Stimulated activated memory B cell treated with anti-CD40 and anti-IgM and Interleukin-4, amounts not matched to agents 10 μg/mL and 1 μg/mL and 100 μg/mL, for 72 hours (primary cell): ENCODE results near the gene NSMCE4A.
"Not testable (repeated sequence)": the region's sequence is repeated elsewhere in the genome, so short reads cannot be mapped to it uniquely, and the experiment has no call there.

Experiments
- ATAC-seq: fragments of 150-1000 bp; cut with Tn5 transposase; 2 replicates; pipeline ENCODE4 v1.10.0; 2021
- H3K27ac Mint-ChIP-seq: one replicate; pipeline ENCODE4 v1.8.0; 2022; ENCODE audit warnings: mild to moderate bottlenecking, mixed read lengths
- H3K27me3 Mint-ChIP-seq: one replicate; pipeline ENCODE4 v1.8.0; 2022; ENCODE audit warnings: mixed read lengths
- H3K36me3 Mint-ChIP-seq: one replicate; pipeline ENCODE4 v1.8.0; 2022; ENCODE audit warnings: mixed read lengths
- H3K4me1 Mint-ChIP-seq: one replicate; pipeline ENCODE4 v1.8.0; 2022; ENCODE audit warnings: mixed read lengths
- H3K4me3 Mint-ChIP-seq: one replicate; pipeline ENCODE4 v1.8.0; 2022; ENCODE audit warnings: mild to moderate bottlenecking, moderate library complexity, mixed read lengths
- H3K9me3 Mint-ChIP-seq: one replicate; pipeline ENCODE4 v1.8.0; 2022; ENCODE audit warnings: mixed read lengths

Gene NSMCE4A, protein sequence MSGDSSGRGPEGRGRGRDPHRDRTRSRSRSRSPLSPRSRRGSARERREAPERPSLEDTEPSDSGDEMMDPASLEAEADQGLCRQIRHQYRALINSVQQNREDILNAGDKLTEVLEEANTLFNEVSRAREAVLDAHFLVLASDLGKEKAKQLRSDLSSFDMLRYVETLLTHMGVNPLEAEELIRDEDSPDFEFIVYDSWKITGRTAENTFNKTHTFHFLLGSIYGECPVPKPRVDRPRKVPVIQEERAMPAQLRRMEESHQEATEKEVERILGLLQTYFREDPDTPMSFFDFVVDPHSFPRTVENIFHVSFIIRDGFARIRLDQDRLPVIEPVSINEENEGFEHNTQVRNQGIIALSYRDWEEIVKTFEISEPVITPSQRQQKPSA

DNA sequence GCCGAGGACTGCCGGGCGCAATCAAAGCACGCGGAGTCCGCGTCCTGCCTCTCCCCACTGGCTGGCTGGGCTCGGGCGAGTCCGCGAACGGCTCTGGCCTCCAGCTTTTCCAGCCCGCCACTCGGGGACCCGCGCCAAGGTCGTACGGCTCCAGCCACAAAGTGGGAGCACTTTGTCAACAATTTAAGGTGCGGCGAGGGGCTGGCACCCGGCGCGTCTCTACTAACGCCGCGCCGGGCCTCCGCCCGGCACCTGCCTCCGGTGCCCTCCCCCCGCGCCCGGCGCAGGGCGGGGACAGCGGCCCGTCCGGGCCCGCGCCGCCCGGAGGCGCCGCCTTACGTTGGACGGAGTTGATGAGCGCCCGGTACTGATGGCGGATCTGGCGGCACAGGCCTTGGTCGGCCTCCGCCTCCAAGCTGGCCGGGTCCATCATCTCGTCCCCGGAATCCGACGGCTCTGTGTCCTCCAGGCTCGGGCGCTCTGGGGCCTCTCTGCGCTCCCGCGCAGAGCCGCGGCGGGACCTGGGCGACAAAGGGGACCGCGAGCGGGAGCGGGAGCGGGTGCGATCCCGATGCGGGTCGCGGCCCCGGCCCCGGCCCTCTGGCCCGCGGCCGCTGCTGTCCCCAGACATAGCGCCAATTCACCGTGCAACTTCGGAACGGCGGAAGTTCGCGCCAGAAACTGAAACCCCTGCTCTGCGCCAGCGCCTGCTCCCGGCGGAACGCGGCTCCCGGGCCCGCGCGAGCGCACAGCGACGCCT lies at the start of gene NSMCE4A:
TSS of gene NSMCE4A (minus strand) at position 683 of the 760 bp plus-strand sequence. CDS start at position 631, 52 bp downstream.
- Mint-ChIP-seq H3K36me3 (peaks cover 17% of the 10 kb centered on the region), H3K27me3 (no peaks in the 10 kb centered on the region), H3K27ac (peak within 1 kb of the TSS; percentile 46), H3K9me3 (no peaks in the 10 kb centered on the region), H3K4me3 (peak within 1 kb of the TSS; percentile 81), H3K4me1 (peaks cover 29% of the 10 kb centered on the region)
- peak; percentile 94 for ATAC-seq

DNA sequence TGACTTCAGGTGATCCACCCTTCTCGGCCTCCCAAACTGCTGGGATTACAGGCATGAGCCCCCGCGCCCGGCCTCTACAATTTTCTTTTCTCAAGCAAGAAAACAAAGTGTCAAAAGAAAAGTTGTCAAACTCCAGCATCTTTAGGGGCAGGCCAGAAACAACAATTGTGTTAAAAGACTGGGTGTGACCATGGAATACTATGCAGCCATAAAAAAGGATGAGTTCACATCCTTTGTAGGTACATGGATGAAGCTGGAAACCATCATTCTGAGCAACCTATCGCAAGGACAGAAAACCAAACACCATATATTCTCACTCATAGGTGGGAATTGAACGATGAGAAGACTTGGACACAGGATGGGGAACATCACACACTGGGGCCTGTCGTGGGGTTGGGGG lies 48.2 kb upstream of the NSMCE4A start:
- not testable (repeated sequence) for H3K36me3 Mint-ChIP-seq, H3K4me1 Mint-ChIP-seq, H3K9me3 Mint-ChIP-seq, H3K27me3 Mint-ChIP-seq, H3K27ac Mint-ChIP-seq, H3K4me3 Mint-ChIP-seq, ATAC-seq

DNA sequence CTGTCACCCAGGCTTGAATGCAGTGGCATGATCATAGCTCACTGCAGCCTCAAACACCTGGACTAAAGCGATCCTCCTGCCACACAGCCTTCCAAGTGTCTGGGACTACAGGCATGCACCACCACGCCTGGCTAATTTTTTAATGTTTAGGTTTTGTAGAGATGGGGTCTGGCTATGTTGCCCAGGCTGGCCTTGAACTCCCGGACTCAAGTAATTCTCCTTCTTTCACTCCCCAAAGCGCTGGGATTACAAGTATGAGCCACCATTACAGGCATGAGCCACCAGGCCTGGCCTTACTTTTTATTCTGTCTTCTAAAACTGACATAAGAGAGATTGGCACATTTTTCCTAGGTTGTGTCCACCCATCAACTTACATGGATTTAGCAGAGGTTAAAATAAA lies 47.3 kb upstream of the NSMCE4A start:
- Mint-ChIP-seq H3K4me3 (no peak overlapping the region), H3K36me3 (no peaks in the 10 kb centered on the region), H3K27ac (no peak overlapping the region), H3K9me3 (peaks cover 3% of the 10 kb centered on the region), H3K27me3 (no peaks in the 10 kb centered on the region), H3K4me1 (no peaks in the 10 kb centered on the region)
- ATAC-seq: no peak

DNA sequence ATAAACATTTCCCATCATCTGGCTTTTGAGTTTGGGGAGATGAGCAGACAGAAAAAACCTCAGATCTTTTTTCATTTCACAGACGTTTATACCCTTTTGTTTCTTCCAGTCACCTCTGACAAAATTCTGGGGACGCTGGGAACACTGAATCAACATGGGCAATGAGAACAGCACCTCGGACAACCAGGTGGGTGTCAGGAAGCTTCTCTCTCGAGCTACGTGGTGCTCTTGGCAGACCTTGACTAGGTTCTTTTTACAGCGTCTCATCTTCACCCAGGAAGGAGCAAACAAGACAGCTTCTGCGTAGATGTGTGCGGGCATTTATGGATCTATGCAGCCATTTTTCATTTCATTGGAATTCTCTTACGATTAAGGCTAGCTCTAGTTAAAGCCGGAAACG lies 46.8 kb upstream of the NSMCE4A start:
- H3K4me1 Mint-ChIP-seq: no peaks in the 10 kb centered on the region
- no peak overlapping the region for H3K4me3 Mint-ChIP-seq
- no peak for ATAC-seq
- H3K27me3 Mint-ChIP-seq: no peaks in the 10 kb centered on the region
- H3K36me3 Mint-ChIP-seq: no peaks in the 10 kb centered on the region
- no peak overlapping the region for H3K27ac Mint-ChIP-seq
- peaks cover 3% of the 10 kb centered on the region for H3K9me3 Mint-ChIP-seq

DNA sequence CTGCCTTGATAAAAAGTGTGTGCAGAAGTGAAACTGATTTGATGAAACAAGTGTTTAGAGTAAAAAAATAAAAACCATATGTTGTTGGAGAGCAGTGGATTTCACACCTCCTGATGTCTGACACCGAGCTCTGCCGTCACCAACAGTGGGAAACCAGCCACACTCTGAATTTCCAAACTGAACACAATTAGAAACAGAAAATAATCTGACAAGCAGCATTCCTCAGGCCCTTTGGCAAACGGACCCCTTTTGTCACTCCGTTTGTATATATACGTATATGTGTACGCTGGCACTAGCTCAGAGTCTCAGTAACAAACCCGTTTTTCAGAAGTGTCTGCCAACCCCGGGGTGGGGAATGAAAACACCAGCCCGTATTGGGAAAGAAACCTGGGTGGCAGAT lies 46.4 kb upstream of the NSMCE4A start:
- H3K4me1 Mint-ChIP-seq: no peaks in the 10 kb centered on the region
- no peak overlapping the region for H3K27ac Mint-ChIP-seq
- no peaks in the 10 kb centered on the region for H3K36me3 Mint-ChIP-seq
- no peaks in the 10 kb centered on the region for H3K27me3 Mint-ChIP-seq
- ATAC-seq: no peak
- H3K9me3 Mint-ChIP-seq: peaks cover 3% of the 10 kb centered on the region
- no peak overlapping the region for H3K4me3 Mint-ChIP-seq

DNA sequence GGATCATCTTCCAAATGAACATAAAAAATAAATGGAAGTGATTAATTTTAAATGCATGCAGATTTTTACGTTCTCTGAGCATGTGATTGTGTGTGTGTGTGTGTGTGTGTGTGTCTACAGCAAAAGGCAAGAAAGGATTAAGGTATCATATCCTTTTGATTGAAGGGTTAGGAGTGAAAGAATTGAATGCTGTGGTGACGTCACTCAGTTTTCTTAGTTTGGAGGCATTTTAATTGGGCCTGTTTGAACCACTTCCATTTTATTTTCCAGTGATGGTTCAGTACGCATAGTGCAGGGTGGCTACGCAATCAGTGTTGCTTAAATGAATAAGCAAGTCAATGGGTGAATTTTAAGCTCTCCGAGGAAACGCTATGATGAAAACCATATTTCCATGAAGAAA lies 45.2 kb upstream of the NSMCE4A start:
- H3K4me3 Mint-ChIP-seq: no peak overlapping the region
- no peak overlapping the region for H3K27ac Mint-ChIP-seq
- ATAC-seq: no peak
- H3K36me3 Mint-ChIP-seq: no peaks in the 10 kb centered on the region
- peaks cover 3% of the 10 kb centered on the region for H3K9me3 Mint-ChIP-seq
- no peaks in the 10 kb centered on the region for H3K4me1 Mint-ChIP-seq
- no peaks in the 10 kb centered on the region for H3K27me3 Mint-ChIP-seq

DNA sequence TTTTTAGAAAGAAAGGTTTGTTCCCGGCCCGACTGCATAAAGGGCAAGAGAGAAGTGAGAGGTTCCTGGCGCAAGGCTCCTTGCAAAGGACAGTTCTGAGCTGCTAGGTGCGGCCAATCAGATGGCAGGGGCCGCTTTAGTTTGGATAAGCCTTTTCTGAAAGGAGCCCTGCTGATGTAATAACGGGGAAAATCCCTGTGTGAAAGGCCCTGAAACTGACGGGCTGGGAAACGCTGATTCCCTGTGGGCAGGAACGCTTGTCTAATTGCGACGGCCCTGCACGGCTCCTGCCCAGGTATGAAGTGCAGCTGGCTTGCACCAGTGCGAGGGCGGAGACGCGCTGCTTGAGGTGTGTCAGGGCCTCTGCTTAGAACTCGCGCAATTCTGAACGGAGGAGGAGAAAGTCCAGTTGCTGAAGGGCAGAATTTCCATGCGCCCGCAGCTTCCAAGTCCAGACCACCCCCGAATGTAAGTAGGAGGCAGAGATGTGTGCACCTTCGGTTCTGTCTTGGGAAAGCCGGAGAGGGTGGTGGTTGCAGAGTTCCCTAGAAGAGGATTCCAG lies 44.5 kb upstream of the NSMCE4A start:
- Mint-ChIP-seq H3K4me1 (no peaks in the 10 kb centered on the region), H3K9me3 (peaks cover 3% of the 10 kb centered on the region), H3K36me3 (no peaks in the 10 kb centered on the region), H3K4me3 (no peak overlapping the region), H3K27ac (no peak overlapping the region), H3K27me3 (peaks cover 5% of the 10 kb centered on the region)
- ATAC-seq: no peak

DNA sequence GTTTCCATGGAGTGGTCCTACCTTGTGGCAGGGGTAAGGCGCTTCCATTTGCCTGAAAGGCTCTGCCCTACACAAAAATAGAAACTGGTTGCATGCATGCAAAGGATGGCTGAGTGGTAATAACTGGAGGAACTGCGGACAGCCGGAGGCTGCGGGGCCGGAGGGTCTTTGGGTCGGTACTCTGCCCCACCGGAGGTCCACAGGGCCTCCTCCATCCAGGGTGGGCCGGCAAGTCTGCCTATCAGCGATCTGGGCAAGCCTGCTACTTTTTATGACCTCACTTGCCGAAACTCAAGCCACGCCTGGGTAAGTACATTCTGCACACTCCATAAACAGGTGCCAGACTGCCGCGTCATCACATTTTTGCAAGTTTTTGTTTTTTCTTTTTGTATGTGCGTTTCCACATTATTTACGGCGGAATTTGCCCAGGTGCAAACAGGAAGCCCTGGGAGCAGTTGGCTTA lies 44.0 kb upstream of the NSMCE4A start:
- Mint-ChIP-seq H3K9me3 (no peaks in the 10 kb centered on the region), H3K4me3 (no peak overlapping the region), H3K27me3 (peaks cover 9% of the 10 kb centered on the region), H3K36me3 (no peaks in the 10 kb centered on the region), H3K27ac (no peak overlapping the region), H3K4me1 (no peaks in the 10 kb centered on the region)
- no peak for ATAC-seq

DNA sequence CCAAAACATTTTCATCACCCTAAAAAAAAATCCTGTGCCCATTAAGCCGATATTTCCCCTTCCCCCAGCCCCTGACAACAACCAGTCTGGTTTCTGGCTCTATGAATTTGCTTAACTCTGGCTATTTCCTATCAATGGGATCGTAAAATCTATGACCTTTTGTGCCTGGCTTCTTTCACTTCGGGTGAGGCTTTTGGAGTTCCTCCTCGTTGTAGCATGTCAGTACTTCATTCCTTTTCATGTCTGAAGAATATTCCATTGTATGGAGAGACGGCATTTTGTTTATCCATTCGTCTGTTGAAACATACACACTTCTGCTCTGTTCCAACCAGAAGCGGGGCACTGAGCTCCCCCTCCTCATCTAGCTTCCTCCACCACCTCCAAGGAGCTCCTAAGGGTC lies 43.5 kb upstream of the NSMCE4A start:
- H3K4me1 Mint-ChIP-seq: no peaks in the 10 kb centered on the region
- peaks cover 9% of the 10 kb centered on the region for H3K27me3 Mint-ChIP-seq
- H3K36me3 Mint-ChIP-seq: no peaks in the 10 kb centered on the region
- no peak overlapping the region for H3K4me3 Mint-ChIP-seq
- H3K9me3 Mint-ChIP-seq: no peaks in the 10 kb centered on the region
- ATAC-seq: no peak
- H3K27ac Mint-ChIP-seq: no peak overlapping the region

DNA sequence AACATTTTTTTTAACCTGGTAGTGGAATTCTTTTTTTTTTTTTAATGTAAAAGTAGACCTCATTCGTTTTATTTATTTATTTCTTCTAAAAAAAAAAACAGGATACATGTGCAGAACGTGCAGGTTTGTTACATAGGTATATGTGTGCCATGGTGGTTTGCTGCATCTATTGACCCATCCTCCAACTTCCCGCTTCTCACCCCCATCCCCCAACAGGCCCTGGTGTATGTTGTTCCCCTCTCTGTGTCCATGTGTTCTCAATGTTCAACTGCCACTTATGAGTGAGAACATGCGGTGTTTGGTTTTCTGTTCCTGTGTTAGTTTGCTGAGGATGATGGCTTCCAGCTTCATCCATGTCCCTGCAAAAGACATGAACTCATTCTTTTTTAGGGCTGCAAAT lies 42.9 kb upstream of the NSMCE4A start:
- not testable (repeated sequence) for H3K27ac Mint-ChIP-seq
- peaks cover 12% of the 10 kb centered on the region for H3K27me3 Mint-ChIP-seq

DNA sequence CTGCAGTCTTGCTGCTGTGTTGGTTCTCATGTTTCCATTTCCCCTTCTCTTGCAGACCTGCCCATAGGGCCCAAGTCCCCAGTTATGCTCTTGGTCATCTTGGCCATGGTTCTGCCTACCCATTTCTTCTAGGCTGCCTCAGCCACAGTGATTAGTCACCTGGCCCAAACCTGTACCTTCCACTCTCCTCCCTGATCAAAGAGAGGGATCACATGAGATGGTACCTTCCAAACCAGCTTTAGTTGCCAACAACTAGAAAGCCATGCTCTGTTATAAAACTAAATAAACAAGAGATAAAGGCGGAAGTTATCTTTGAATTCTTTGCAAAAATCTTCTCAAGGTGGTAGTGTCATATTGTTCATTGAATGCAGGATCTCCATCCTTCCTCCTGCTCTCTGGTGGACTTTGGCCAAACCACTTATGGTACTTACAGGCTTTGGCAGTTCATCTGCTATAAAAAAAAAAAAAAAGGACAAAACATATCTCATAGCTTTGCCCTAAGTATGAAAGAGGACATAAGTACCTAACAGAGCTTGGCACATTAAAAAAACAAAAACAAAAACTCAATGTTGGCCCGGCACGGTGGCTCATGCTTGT lies 39.7 kb upstream of the NSMCE4A start:
- Mint-ChIP-seq H3K9me3 (peaks cover 3% of the 10 kb centered on the region), H3K4me1 (no peaks in the 10 kb centered on the region), H3K27me3 (peaks cover 37% of the 10 kb centered on the region), H3K4me3 (no peak overlapping the region), H3K36me3 (no peaks in the 10 kb centered on the region), H3K27ac (no peak overlapping the region)
- no peak for ATAC-seq

More for the DNA sequence above, 42.9 kb upstream of the NSMCE4A start:
- H3K4me1 Mint-ChIP-seq, ATAC-seq, H3K4me3 Mint-ChIP-seq, H3K9me3 Mint-ChIP-seq, H3K36me3 Mint-ChIP-seq: not testable (repeated sequence)

DNA sequence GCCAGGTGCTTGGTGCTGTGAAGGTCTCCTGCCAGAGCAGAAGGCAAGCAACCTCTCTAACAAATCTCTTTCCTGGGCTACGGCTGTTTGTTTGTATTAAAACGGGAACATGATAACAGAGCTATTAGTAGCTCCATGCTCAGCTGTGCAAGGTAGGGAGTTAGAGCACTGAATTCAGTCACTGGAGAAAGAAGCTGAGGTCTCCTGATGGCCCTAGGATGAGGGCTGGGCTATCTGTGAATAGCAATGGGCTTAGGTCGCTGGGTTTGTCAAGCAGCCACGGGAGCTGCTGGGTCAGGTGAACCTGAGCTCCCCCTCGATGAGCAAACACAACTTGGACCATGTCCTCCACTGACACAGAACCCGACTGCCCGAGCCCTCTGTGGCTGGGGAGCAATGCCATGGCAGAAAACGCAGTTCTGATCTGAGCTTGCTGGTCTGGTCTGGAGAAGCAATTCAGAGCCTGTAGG lies 38.3 kb upstream of the NSMCE4A start:
- no peak overlapping the region for H3K27ac Mint-ChIP-seq
- H3K4me1 Mint-ChIP-seq: no peaks in the 10 kb centered on the region
- no peaks in the 10 kb centered on the region for H3K36me3 Mint-ChIP-seq
- ATAC-seq: no peak
- H3K27me3 Mint-ChIP-seq: peaks cover 37% of the 10 kb centered on the region
- H3K9me3 Mint-ChIP-seq: peaks cover 3% of the 10 kb centered on the region
- no peak overlapping the region for H3K4me3 Mint-ChIP-seq

DNA sequence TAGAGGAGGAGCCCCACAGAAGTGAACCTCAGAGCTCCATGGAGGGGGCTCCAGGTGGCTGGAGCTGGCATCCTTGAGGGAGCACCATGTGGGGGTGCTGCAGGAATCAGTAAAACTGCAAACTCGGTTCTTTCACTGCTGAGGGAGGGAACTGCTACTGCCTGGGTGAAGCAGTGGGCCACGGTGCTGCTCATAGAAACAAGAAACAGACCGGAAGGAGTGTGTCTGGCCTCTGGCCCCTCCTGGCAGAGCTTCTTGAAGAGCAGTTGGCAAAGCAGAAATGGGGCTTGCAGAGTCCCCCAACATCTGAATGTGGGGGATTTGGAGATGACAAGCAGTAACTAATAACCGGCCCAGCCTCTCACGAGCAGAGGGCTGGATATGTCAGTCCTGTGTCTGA lies 37.7 kb upstream of the NSMCE4A start:
- Mint-ChIP-seq H3K36me3 (no peaks in the 10 kb centered on the region), H3K27me3 (peaks cover 41% of the 10 kb centered on the region), H3K27ac (no peak overlapping the region), H3K4me1 (no peaks in the 10 kb centered on the region), H3K4me3 (no peak overlapping the region), H3K9me3 (peaks cover 3% of the 10 kb centered on the region)
- no peak for ATAC-seq

DNA sequence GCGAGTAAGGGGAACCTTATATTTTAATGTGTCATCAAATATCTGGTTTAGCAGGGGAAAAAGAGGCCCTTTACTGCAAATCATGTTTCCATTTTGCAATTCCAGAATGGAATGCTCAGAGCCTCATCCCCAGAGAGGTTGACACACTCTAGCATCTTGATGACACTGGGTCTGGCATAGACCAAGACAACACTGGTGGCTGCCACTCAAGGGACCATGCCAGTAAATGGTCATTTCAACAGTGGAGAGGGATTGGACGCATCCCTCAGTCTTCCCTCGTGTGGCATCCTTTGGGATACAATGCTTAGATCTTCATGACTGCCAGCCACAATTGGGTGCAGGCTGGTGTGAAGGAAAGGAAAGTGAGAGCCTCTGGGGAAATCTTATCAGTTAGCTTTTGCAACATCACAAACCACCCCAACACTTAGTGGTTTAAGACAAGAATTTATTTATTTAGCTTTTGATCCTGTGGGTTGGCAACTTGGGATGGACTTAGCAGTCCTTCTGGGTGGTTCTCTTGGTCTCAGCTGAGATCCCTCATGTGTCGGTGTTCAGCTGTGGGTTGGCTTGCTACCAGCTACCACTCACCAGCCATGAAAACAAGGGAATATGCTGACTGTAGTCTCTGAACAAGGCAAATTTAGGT lies 35.5 kb upstream of the NSMCE4A start:
- H3K36me3 Mint-ChIP-seq: no peaks in the 10 kb centered on the region
- ATAC-seq: no peak

DNA sequence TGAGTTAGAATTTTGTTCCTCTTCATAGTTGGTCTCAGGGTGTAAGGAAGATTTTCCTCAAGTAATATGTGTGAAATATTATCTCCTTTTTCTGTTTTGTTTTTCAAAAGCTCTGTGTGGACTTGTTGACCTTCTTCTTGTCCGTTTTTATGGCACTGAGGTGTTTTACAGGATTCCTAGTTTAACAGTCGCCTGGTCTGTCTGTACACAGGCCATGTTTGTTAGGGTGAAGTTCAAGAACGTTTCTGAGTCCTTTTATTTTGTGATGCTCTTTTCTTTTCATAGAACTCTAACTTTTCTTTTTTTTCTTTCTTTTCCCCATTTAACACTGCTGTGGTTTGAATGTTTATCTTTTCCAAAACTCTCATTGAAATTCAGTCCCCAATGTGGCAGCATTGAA lies 32.4 kb upstream of the NSMCE4A start:
- Mint-ChIP-seq H3K27me3 (peaks cover 39% of the 10 kb centered on the region), H3K4me3 (no peak overlapping the region), H3K36me3 (no peaks in the 10 kb centered on the region), H3K4me1 (no peaks in the 10 kb centered on the region), H3K27ac (no peak overlapping the region), H3K9me3 (peaks cover 9% of the 10 kb centered on the region)
- ATAC-seq: no peak

More for the DNA sequence above, 35.5 kb upstream of the NSMCE4A start:
- Mint-ChIP-seq H3K27ac (no peak overlapping the region), H3K4me1 (no peaks in the 10 kb centered on the region), H3K9me3 (peaks cover 3% of the 10 kb centered on the region), H3K4me3 (no peak overlapping the region), H3K27me3 (peaks cover 57% of the 10 kb centered on the region)
